ENCODE measurements around the gene NFASC.

GRCh38 chr1:204943495-204943894 lies 72.8 kb downstream of the NFASC start:
- TF ChIP-seq CTCF (IDR thresholded peaks at IDR 0.05) (no peak), POLR2A (IDR thresholded peaks at IDR 0.05) (no peak)

Measured in adrenal gland (tissue), 5 donors.